Smooth muscle cell (in vitro differentiated cells): Measurements from ENCODE around the gene MARK2. TPM values are rescaled to one million over a fixed set of nuclear protein-coding genes. Genes with fewer than 3 reads are reported as not detected.

Experiments used
- DNase-seq: peaks from one replicate; lab custom pipeline; 2025; ENCODE audit not compliant: unreplicated experiment; lab: John Stamatoyannopoulos, UW
- H2AFZ ChIP-seq: fragments of 200-600 bp; sonication (generic); 2 replicates; pipeline ENCODE4 v1.6.0; 2016; ENCODE audit warnings: antibody characterized with exemption, low read depth, mild to moderate bottlenecking
- H3F3A ChIP-seq: fragments of 200-600 bp; sonication (generic); 2 replicates; pipeline ENCODE4 v1.6.0; 2017; ENCODE audit warnings: antibody characterized with exemption, low read depth
- H3K27ac ChIP-seq: fragments of 200-600 bp; sonication (generic); 2 replicates; pipeline ENCODE4 v1.5.1; 2016; ENCODE audit warnings: low read depth, mild to moderate bottlenecking
- H3K27me3 ChIP-seq: fragments of 200-600 bp; sonication (generic); 2 replicates; pipeline ENCODE4 v1.6.1; 2016; ENCODE audit warnings: low read depth, mild to moderate bottlenecking
- H3K36me3 ChIP-seq: fragments of 200-600 bp; sonication (generic); 2 replicates; pipeline ENCODE4 v1.5.1; 2016; ENCODE audit warnings: low read depth
- H3K4me1 ChIP-seq: fragments of 200-600 bp; sonication (generic); 2 replicates; pipeline ENCODE4 v1.5.1; 2016; ENCODE audit warnings: low read depth
- H3K4me2 ChIP-seq: fragments of 200-600 bp; sonication (generic); 2 replicates; pipeline ENCODE4 v1.6.0; 2016; ENCODE audit warnings: mild to moderate bottlenecking
- H3K4me3 ChIP-seq: fragments of 200-600 bp; sonication (generic); 2 replicates; pipeline ENCODE4 v1.5.1; 2016; ENCODE audit warnings: mild to moderate bottlenecking
- H3K79me2 ChIP-seq: fragments of 200-600 bp; sonication (generic); 2 replicates; pipeline ENCODE4 v1.6.0; 2016; ENCODE audit warnings: low read depth, mild to moderate bottlenecking
- H3K9ac ChIP-seq: fragments of 200-600 bp; sonication (generic); 2 replicates; pipeline ENCODE4 v1.6.0; 2016; ENCODE audit warnings: low read depth
- H3K9me3 ChIP-seq: fragments of 200-600 bp; sonication (generic); replicated peaks from 2 replicates; pipeline ENCODE4 v1.5.1; 2016; ENCODE audit warnings: low read depth
- H4K20me1 ChIP-seq: fragments of 200-600 bp; sonication (generic); 2 replicates; pipeline ENCODE4 v1.6.0; 2016; ENCODE audit warnings: low read depth
- WGBS: methylation state at CpG from one replicate; pipeline ENCODE4 v1.1.7; 2016; ENCODE audit warnings: low lambda C conversion rate; 5-methylcytosine and 5-hydroxymethylcytosine counted together
- polyA plus RNA-seq: library from polyadenylated mRNA; unstranded; fragments of >200 nt; fragmentation: Nextera tagmentation; extraction: Ambion mirVana; gene quantifications from 2 replicates; pipeline ENCODE4 v1.2.1, GENCODE V29; 2016
- total RNA-seq: library from RNA; depleted of rRNA; stranded (reverse); fragments of >200 nt; gene quantifications from 2 replicates; pipeline ENCODE4 v1.2.3, GENCODE V29; 2014
- TF ChIP-seq, protein P1 (sequence below): fragments of 200-600 bp; sonication (generic); IDR thresholded peaks from 2 replicates; pipeline ENCODE4 v1.5.1; 2017; ENCODE audit warnings: borderline replicate concordance, mild to moderate bottlenecking, antibody characterized with exemption; ENCODE audit not compliant: insufficient read depth, poor library complexity, severe bottlenecking

The MARK2 gene
- total and polyA plus RNA-seq, 2 experiments from 2014 or later: 14.2 to 23.3 TPM

DNA sequence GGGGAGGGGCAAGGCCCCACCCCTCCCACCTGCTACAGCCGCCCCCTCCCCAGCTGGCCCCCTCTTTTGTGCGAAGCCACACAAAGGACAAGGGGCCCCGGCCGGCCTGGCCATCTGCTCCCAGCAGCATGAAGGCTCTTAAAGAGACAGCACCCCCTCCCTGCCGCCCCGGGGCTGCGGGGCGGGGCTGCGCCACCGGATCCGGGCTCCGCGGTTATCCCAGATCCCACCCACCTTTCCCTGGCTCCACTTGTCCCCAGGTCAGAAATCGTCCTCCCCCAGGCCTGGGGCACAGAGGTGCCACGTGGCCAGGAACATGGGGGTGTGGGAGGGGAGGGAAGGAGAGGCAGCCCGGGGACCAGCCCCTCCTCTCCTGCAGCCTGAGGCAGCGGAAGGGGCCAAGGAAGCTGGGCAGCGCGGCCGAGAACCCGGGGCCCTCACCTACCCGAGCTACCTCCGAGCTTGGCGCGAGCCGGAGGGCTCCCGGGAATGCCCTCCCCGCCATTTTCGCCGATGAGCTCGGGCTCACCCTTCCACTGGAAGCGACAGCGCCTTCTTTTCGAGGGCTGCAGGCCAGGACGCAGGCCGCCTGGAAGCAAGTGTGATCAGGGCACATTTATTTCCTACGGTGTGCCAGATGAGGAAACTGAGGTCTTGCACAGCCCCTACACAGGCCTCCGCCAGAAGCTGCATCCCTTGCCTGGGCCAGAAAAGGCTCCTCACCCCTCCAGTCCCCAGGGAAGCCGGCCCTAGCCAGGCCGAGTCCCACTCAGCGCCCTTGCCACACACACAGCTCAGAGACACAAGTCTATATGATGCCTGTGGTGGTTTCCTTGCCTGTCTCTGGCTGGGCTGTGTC, 80.6 kb downstream of the MARK2 start:
- WGBS: 19% methylated on average over 25 of the region's 41 CpGs
- no peaks in the 10 kb centered on the region for H3F3A ChIP-seq
- H4K20me1 ChIP-seq: peaks cover 14% of the 10 kb centered on the region
- no peaks in the 10 kb centered on the region for H3K79me2 ChIP-seq
- H3K27me3 ChIP-seq: no peaks in the 10 kb centered on the region
- H3K9me3 ChIP-seq: no peaks in the 10 kb centered on the region
- no peak for DNase-seq
- H2AFZ ChIP-seq: peak overlapping the region; percentile 16
- TF ChIP-seq, protein P1, sequence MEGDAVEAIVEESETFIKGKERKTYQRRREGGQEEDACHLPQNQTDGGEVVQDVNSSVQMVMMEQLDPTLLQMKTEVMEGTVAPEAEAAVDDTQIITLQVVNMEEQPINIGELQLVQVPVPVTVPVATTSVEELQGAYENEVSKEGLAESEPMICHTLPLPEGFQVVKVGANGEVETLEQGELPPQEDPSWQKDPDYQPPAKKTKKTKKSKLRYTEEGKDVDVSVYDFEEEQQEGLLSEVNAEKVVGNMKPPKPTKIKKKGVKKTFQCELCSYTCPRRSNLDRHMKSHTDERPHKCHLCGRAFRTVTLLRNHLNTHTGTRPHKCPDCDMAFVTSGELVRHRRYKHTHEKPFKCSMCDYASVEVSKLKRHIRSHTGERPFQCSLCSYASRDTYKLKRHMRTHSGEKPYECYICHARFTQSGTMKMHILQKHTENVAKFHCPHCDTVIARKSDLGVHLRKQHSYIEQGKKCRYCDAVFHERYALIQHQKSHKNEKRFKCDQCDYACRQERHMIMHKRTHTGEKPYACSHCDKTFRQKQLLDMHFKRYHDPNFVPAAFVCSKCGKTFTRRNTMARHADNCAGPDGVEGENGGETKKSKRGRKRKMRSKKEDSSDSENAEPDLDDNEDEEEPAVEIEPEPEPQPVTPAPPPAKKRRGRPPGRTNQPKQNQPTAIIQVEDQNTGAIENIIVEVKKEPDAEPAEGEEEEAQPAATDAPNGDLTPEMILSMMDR: no peak
- H3K4me2 ChIP-seq: peak overlapping the region; percentile 99
- H3K27ac ChIP-seq: peak overlapping the region; percentile 29
- H3K36me3 ChIP-seq: no peaks in the 10 kb centered on the region
- H3K4me3 ChIP-seq: peak overlapping the region; percentile 27
- H3K9ac ChIP-seq: no peak overlapping the region
- H3K4me1 ChIP-seq: peaks cover 44% of the 10 kb centered on the region

DNA sequence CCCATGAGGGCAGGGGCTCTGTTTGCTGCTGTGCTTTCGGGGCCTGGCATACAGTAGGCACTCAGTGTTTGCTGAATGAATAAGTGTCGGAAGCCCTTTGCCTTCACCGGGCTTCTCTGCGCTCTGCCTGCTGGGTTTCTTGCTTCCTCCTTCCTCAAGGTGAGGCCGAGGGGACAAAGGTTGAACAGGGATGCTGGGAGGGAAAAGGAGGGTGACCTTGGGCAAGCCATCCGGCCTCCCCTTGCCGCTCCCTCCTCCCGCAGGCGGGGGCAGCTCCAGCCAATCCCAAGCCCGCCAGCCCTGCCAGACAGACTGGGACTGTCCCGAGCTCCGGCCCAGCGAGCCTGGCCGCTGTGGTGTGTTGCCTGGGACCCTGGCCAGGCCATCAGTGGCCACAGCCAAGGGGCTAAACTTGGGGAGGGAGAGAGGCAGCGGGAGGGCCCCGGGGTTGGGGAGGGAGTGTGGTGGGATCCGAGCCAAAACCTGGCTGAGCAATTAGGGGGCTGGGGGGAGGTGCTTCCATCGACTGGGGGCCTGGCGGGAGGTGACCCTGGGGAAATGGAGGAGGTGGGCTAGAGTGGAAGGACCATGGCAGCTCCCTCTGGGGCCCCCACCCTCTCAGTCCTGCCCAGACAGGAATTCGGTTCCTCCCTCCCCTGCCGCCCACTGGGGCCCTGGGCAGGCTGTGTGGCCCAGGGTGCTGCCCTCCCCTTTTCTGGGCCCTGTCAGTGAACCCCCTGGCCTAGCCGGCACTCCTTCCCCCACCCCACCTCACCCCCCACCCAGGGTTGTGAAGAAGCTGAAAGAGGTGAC, 81.4 kb downstream of the MARK2 start:
- H3K9me3 ChIP-seq: no peaks in the 10 kb centered on the region
- no peaks in the 10 kb centered on the region for H3F3A ChIP-seq
- peak overlapping the region; percentile 99 for H3K4me2 ChIP-seq
- peak overlapping the region; percentile 16 for H2AFZ ChIP-seq
- H3K36me3 ChIP-seq: no peaks in the 10 kb centered on the region
- H3K9ac ChIP-seq: no peak overlapping the region
- 27% methylated on average over 20 of the region's 22 CpGs for WGBS
- H3K79me2 ChIP-seq: no peaks in the 10 kb centered on the region
- peak overlapping the region; percentile 27 for H3K4me3 ChIP-seq
- peaks cover 6% of the 10 kb centered on the region for H4K20me1 ChIP-seq
- TF ChIP-seq, protein P1: no peak
- peaks cover 37% of the 10 kb centered on the region for H3K4me1 ChIP-seq
- peak overlapping the region; percentile 29 for H3K27ac ChIP-seq
- no peak for DNase-seq
- H3K27me3 ChIP-seq: no peaks in the 10 kb centered on the region

DNA sequence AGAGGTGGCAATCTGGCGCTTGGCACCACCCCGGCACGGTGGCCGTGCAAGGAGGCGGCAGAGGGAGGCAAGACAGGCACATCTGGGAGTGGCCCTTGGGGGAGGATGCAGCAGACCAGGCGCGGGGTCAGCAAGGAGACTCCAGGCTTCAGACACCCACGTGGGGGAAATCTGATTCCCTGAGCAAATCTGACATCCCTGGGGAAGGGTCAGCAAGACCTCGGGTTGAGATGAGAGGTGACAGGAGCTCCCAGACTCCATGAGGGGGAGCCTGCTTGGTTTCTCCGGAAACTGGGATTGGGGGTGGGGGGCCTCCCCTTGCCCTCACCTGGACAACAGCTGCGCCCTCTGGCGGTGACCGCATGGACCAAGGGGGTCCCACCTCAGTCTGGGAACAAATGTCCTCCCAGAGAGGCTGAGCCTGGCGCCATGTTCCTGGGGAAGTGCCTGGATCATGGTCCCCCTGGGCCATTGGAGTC, 82.1 kb downstream of the MARK2 start:
- Histone ChIP-seq H4K20me1 (peaks cover under 1% of the 10 kb centered on the region), H3K4me1 (peaks cover 36% of the 10 kb centered on the region), H2AFZ (no peak overlapping the region), H3K27ac (no peak overlapping the region), H3K9ac (no peak overlapping the region), H3K36me3 (no peaks in the 10 kb centered on the region), H3K27me3 (no peaks in the 10 kb centered on the region), H3K4me2 (peak overlapping the region; percentile 99), H3K4me3 (no peak overlapping the region), H3F3A (no peaks in the 10 kb centered on the region), H3K9me3 (no peaks in the 10 kb centered on the region), H3K79me2 (no peaks in the 10 kb centered on the region)
- DNase-seq: no peak
- TF ChIP-seq, protein P1: peak; percentile 57
- WGBS: 32% methylated on average over 13 of the region's 14 CpGs
